DMS114 treated with DMSO at 0.1 percent for 48 hours (cell line): ENCODE data around the gene INTS4.
"Not testable (repeated sequence)": the region's sequence is repeated elsewhere in the genome, so short reads cannot be mapped to it uniquely, and the experiment has no call there.

ENCODE experiments used
- DNase-seq: peaks from one replicate; lab custom pipeline; 2025; ENCODE audit not compliant: unreplicated experiment; lab: John Stamatoyannopoulos, UW

The INTS4 gene

GRCh38 chr11:77966338-77966737 is 28.1 kb downstream of the INTS4 start:
- no peak for DNase-seq

- no peak for DNase-seq
Measured at GRCh38 chr11:77959434-77959833, 35.0 kb downstream of the INTS4 start.

GRCh38 chr11:77958583-77959177 is 35.8 kb downstream of the INTS4 start:
- DNase-seq, result not testable (repeated sequence)

- not testable (repeated sequence) for DNase-seq
Measured at GRCh38 chr11:77943296-77943695, 51.2 kb downstream of the INTS4 start.

GRCh38 chr11:77942465-77942864 is 52.0 kb downstream of the INTS4 start:
- not testable (repeated sequence) for DNase-seq

GRCh38 chr11:77933596-77933995 is 60.9 kb downstream of the INTS4 start:
- DNase-seq, result not testable (repeated sequence)

GRCh38 chr11:77930334-77931208 is 63.9 kb downstream of the INTS4 start:
- not testable (repeated sequence) for DNase-seq

GRCh38 chr11:77917713-77918112 is 76.8 kb downstream of the INTS4 start:
- not testable (repeated sequence) for DNase-seq

- not testable (repeated sequence) for DNase-seq
Measured at GRCh38 chr11:77914307-77914791, 80.1 kb downstream of the INTS4 start.

- DNase-seq, result not testable (repeated sequence)
Measured at GRCh38 chr11:77913608-77914306, 80.7 kb downstream of the INTS4 start.

GRCh38 chr11:77910828-77911227 is 83.6 kb downstream of the INTS4 start:
- not testable (repeated sequence) for DNase-seq

- DNase-seq, result no peak
Measured at GRCh38 chr11:77909277-77909676, 85.2 kb downstream of the INTS4 start.

- DNase-seq, result no peak
Measured at GRCh38 chr11:77908835-77909234, 85.6 kb downstream of the INTS4 start.

- not testable (repeated sequence) for DNase-seq
Measured at GRCh38 chr11:77894949-77895348, 99.5 kb downstream of the INTS4 start.

GRCh38 chr11:77891703-77892102 is 102.8 kb downstream of the INTS4 start:
- not testable (repeated sequence) for DNase-seq

- not testable (repeated sequence) for DNase-seq
Measured at GRCh38 chr11:77891256-77891655, 103.2 kb downstream of the INTS4 start.

GRCh38 chr11:77890619-77891056 is 103.8 kb downstream of the INTS4 start:
- DNase-seq, result not testable (repeated sequence)

- not testable (repeated sequence) for DNase-seq
Measured at GRCh38 chr11:77890100-77890614, 104.3 kb downstream of the INTS4 start.

- DNase-seq, result not testable (repeated sequence)
Measured at GRCh38 chr11:77889045-77889444, 105.4 kb downstream of the INTS4 start.

GRCh38 chr11:77886401-77886800 is 108.1 kb downstream of the INTS4 start:
- DNase-seq, result no peak

GRCh38 chr11:77884829-77885190 is 109.7 kb downstream of the INTS4 start:
- no peak for DNase-seq
